ENCODE results near the gene FBH1. TPM values are rescaled to one million over a fixed set of nuclear protein-coding genes. Genes with fewer than 3 reads are reported as not detected.

Gene FBH1
- total RNA-seq, 6 experiments from 2014 or later = 30.8 to 38.6 (median 35.8) TPM

GRCh38 chr10:5919568-5919967 is 29.5 kb downstream of the FBH1 start:
- Histone ChIP-seq H3K4me1 (no peaks in the 10 kb centered on the region), H3K27ac (no peak overlapping the region), H3K36me3 (peaks cover 18 to 95% (median 50%) of the 10 kb centered on the region in 4 donors), H3K9me3 (no peaks in the 10 kb centered on the region), H3K27me3 (no peaks in the 10 kb centered on the region), H3K4me3 (no peak overlapping the region)
- intact Hi-C loops (cut with DNase I) = no loop called here
- TF ChIP-seq POLR2A (IDR thresholded peaks at IDR 0.05) (no peak), CTCF (IDR thresholded peaks at IDR 0.05) (no peak)
- WGBS (ENCODE audit: insufficient coverage, low coverage, low lambda C conversion rate, missing lambda C conversion rate) = 98% methylated on average over 7 of the region's 7 CpGs
- no peak for DNase-seq
- no peak for ATAC-seq

- DNase-seq = no peak
- ATAC-seq = no peak
- Histone ChIP-seq H3K27me3 (no peaks in the 10 kb centered on the region), H3K36me3 (peaks cover 17 to 94% (median 45%) of the 10 kb centered on the region in 4 donors), H3K4me1 (no peaks in the 10 kb centered on the region), H3K27ac (no peak overlapping the region), H3K4me3 (no peak overlapping the region), H3K9me3 (no peaks in the 10 kb centered on the region)
- WGBS (ENCODE audit: insufficient coverage, low coverage, low lambda C conversion rate, missing lambda C conversion rate) = 100% methylated on average over 3 of the region's 5 CpGs
- intact Hi-C loops (cut with DNase I) = no loop called here
- TF ChIP-seq POLR2A (IDR thresholded peaks at IDR 0.05) (no peak), CTCF (IDR thresholded peaks at IDR 0.05) (no peak)
Observed at GRCh38 chr10:5921746-5922145, 31.7 kb downstream of the FBH1 start.

- Histone ChIP-seq H3K27me3 (no peaks in the 10 kb centered on the region), H3K9me3 (no peaks in the 10 kb centered on the region), H3K27ac (no peak overlapping the region), H3K4me3 (no peak overlapping the region), H3K4me1 (peaks cover 0 to 11% (median 4%) of the 10 kb centered on the region in 4 donors), H3K36me3 (peaks cover 5 to 88% (median 30%) of the 10 kb centered on the region in 4 donors)
- no peak for TF ChIP-seq CTCF (IDR thresholded peaks at IDR 0.05)
- no peak for TF ChIP-seq POLR2A (IDR thresholded peaks at IDR 0.05)
- intact Hi-C loops (cut with DNase I) = no loop called here
- DNase-seq = no peak
- no peak for ATAC-seq
- 75% methylated on average over 8 of the region's 10 CpGs for WGBS (ENCODE audit: insufficient coverage, low coverage, low lambda C conversion rate, missing lambda C conversion rate)
Observed at GRCh38 chr10:5924889-5925288, 34.8 kb downstream of the FBH1 start.

- WGBS (ENCODE audit: insufficient coverage, low coverage, low lambda C conversion rate, missing lambda C conversion rate) = 94% methylated on average over 8 of the region's 8 CpGs
- DNase-seq = no peak
Observed at GRCh38 chr10:5927306-5927705, 37.3 kb downstream of the FBH1 start.

More at GRCh38 chr10:5927306-5927705, 37.3 kb downstream of the FBH1 start:
- TF ChIP-seq CTCF (IDR thresholded peaks at IDR 0.05) = no peak
- no peak for TF ChIP-seq POLR2A (IDR thresholded peaks at IDR 0.05)
- no peak for ATAC-seq
- H3K9me3 ChIP-seq = no peaks in the 10 kb centered on the region
- H3K36me3 ChIP-seq = peaks cover 4 to 69% (median 22%) of the 10 kb centered on the region in 4 donors
- intact Hi-C loops (cut with DNase I) = no loop called here
- no peak overlapping the region for H3K4me3 ChIP-seq
- peaks cover 0 to 32% (median 13%) of the 10 kb centered on the region in 4 donors for H3K4me1 ChIP-seq
- H3K27ac ChIP-seq = no peak overlapping the region
- no peaks in the 10 kb centered on the region for H3K27me3 ChIP-seq

Data from right lobe of liver (tissue), 6 donors.